Adrenal gland (tissue), 12 donors: ENCODE data around the gene POFUT1. TPM values are rescaled to one million over a fixed set of nuclear protein-coding genes. Genes with fewer than 3 reads are reported as not detected.

ENCODE experiments used
- DNase-seq, 7 donors: peaks; one replicate each; pipeline ENCODE4 v3.0.0-alpha.2; 2019 to 2020
- H3K27ac ChIP-seq, 5 donors: fragments of 200-600 bp; sonication (generic) in 4 of 5; 1 replicate in 3 of 5; 2 replicates in 2 of 5; pipeline versions ENCODE4 v1.5.1 to v1.8.0; 2016 to 2020; ENCODE audit warnings: mild to moderate bottlenecking in 1 of 5
- H3K27me3 ChIP-seq: fragments of 200-600 bp; 2 replicates; pipeline ENCODE4 v1.8.0; 2021
- H3K36me3 ChIP-seq, 2 donors: fragments of 200-600 bp; replicated peaks in 1 of 2; 1 replicate in 1 of 2; 2 replicates in 1 of 2; pipeline versions ENCODE4 v1.5.1 to v1.8.0; 2018 to 2022
- H3K4me1 ChIP-seq, 2 donors: fragments of 200-600 bp; replicated peaks in 1 of 2; 1 replicate in 1 of 2; 2 replicates in 1 of 2; pipeline versions ENCODE4 v1.5.1 to v1.8.0; 2018 to 2021
- H3K4me3 ChIP-seq, 4 donors: fragments of 200-600 bp; sonication (generic) in 3 of 4; one replicate each; pipeline ENCODE4 v1.5.1; 2016 to 2018
- H3K9me3 ChIP-seq, 3 donors: fragments of 200-600 bp; sonication (generic) in 1 of 3; replicated peaks in 1 of 3; 1 replicate in 2 of 3; 2 replicates in 1 of 3; pipeline versions ENCODE4 v1.5.1 to v1.8.0; 2016 to 2021
- CTCF ChIP-seq, 6 experiments: fragments of 450-650 bp in 4 of 6; fragments of 200-600 bp in 2 of 6; sonication (generic) in 1 of 6; IDR thresholded peaks; 1 replicate in 5 of 6; 2 replicates in 1 of 6; pipeline versions ENCODE4 v1.5.1 to v1.8.0; 2016 to 2021; ENCODE audit warnings: antibody characterized with exemption in 6 of 6, mild to moderate bottlenecking in 2 of 6, moderate library complexity in 1 of 6
- POLR2A ChIP-seq, 2 donors: fragments of 450-650 bp; IDR thresholded peaks; one replicate each; pipeline ENCODE4 v1.6.1; 2017; ENCODE audit warnings: antibody characterized with exemption in 2 of 2, mild to moderate bottlenecking in 2 of 2, moderate library complexity in 1 of 2
- WGBS, 4 donors: extraction: QIAGEN DNeasy Blood & Tissue Kit in 2 of 4; methylation state at CpG; one replicate each; pipeline versions ENCODE4 v1.1.5 to v1.1.7; 2013 to 2017; 5-methylcytosine and 5-hydroxymethylcytosine counted together
- intact Hi-C, 2 donors: fragments of 100-400 bp; cut with DNase I; formaldehyde crosslinking; loops; one replicate each; pipeline versions ENCODE4 v1.14.1 to v1.15.0; 2022 to 2023
- polyA plus RNA-seq, 3 donors: library from polyadenylated mRNA; stranded (reverse); fragments of 200-250 nt in 2 of 3; fragments of 350-450 nt in 1 of 3; fragmentation: Illumina TruSeq in 1 of 3; extraction: RNeasy Lipid Tissue Mini Kit (QIAGEN cat#74804) in 1 of 3; gene quantifications; one replicate each; pipeline ENCODE4 v1.2.3, GENCODE V29; 2013 to 2014
- total RNA-seq, 9 donors: library from RNA; depleted of rRNA in 4 of 9; stranded (reverse); fragments of >200 nt in 4 of 9; fragments of 120-200 nt in 1 of 9; fragmentation: NEBNext Ultra II Directional in 1 of 9; extraction: Animal tissue kit (Norgen Biotek cat#: 25700) in 1 of 9; gene quantifications; one replicate each; pipeline versions ENCODE4 v1.1.0 to v1.2.4, GENCODE V29; 2013 to 2023
- donor health status: healthy with polysubstance abuse.
- donor health status: Bipolar disorder and iron deficiency.
- donor health status: DM: yes; HTN: yes; CAD: no.
- donor health status: DM: no; HTN: no; CAD: no.
- donor health status: DM: no; HTN: no; CAD: no.
- donor health status: DM: yes; HTN: yes; CAD: no.

POFUT1 gene
- total and polyA plus RNA-seq, 12 donors = 8.5 to 45.5 (median 27.7) TPM

GRCh38 chr20:32201296-32201976 lies 6.2 kb upstream of the POFUT1 start:
- intact Hi-C loops = no loop called here
- TF ChIP-seq POLR2A (IDR thresholded peaks at IDR 0.05) = no peak
- no peak for TF ChIP-seq CTCF (IDR thresholded peaks at IDR 0.05)
- H3K27me3 ChIP-seq = no peaks in the 10 kb centered on the region
- H3K4me1 ChIP-seq = peaks cover 13 to 51% of the 10 kb centered on the region in 2 donors
- no peaks in the 10 kb centered on the region for H3K9me3 ChIP-seq
- peak overlapping the region in 2 of 5 donors; percentile 24 to 40 for H3K27ac ChIP-seq
- DNase-seq = no peak
- WGBS, 4 donors = 81 to 87% (median 84%) methylated on average over 4 of the region's 4 CpGs
- H3K36me3 ChIP-seq = peaks cover 0 to 50% of the 10 kb centered on the region in 2 donors
- no peak overlapping the region for H3K4me3 ChIP-seq

- intact Hi-C loops = no loop called here
- peak overlapping the region in 2 of 5 donors; percentile 24 to 40 for H3K27ac ChIP-seq
- H3K4me3 ChIP-seq = no peak overlapping the region
- TF ChIP-seq CTCF (IDR thresholded peaks at IDR 0.05) (no peak), POLR2A (IDR thresholded peaks at IDR 0.05) (no peak)
- peak in 2 of 7 donors; percentile 38 to 42 for DNase-seq
- WGBS, 4 donors = 62 to 82% (median 71%) methylated on average over 8 of the region's 8 CpGs
- H3K36me3 ChIP-seq = peaks cover 0 to 45% of the 10 kb centered on the region in 2 donors
- no peaks in the 10 kb centered on the region for H3K9me3 ChIP-seq
- no peaks in the 10 kb centered on the region for H3K27me3 ChIP-seq
- H3K4me1 ChIP-seq = peaks cover 19 to 56% of the 10 kb centered on the region in 2 donors
These were observed 5.7 kb upstream of the POFUT1 start for GRCh38 chr20:32201977-32202363.

- peaks cover 0 to 33% of the 10 kb centered on the region in 2 donors for H3K36me3 ChIP-seq
- WGBS, 4 donors = 68 to 81% (median 72%) methylated on average over 11 of the region's 11 CpGs
- H3K4me3 ChIP-seq = no peak overlapping the region
- intact Hi-C loops = no loop called here
- TF ChIP-seq POLR2A (IDR thresholded peaks at IDR 0.05) = no peak
- no peak for TF ChIP-seq CTCF (IDR thresholded peaks at IDR 0.05)
- H3K27me3 ChIP-seq = no peaks in the 10 kb centered on the region
- no peak overlapping the region for H3K27ac ChIP-seq
- H3K9me3 ChIP-seq = no peaks in the 10 kb centered on the region
- H3K4me1 ChIP-seq = peaks cover 19 to 63% of the 10 kb centered on the region in 2 donors
- DNase-seq = no peak
These were observed 4.1 kb upstream of the POFUT1 start for GRCh38 chr20:32203356-32204204.
